ENCODE data around the gene HEMGN. TPM values are rescaled to one million over a fixed set of nuclear protein-coding genes. Genes with fewer than 3 reads are reported as not detected.

The HEMGN gene
- total and polyA plus RNA-seq, 2 of the 13 experiments (the other 11 are each of a cell fraction or from before 2014, with no cell fraction given): not detected

DNA sequence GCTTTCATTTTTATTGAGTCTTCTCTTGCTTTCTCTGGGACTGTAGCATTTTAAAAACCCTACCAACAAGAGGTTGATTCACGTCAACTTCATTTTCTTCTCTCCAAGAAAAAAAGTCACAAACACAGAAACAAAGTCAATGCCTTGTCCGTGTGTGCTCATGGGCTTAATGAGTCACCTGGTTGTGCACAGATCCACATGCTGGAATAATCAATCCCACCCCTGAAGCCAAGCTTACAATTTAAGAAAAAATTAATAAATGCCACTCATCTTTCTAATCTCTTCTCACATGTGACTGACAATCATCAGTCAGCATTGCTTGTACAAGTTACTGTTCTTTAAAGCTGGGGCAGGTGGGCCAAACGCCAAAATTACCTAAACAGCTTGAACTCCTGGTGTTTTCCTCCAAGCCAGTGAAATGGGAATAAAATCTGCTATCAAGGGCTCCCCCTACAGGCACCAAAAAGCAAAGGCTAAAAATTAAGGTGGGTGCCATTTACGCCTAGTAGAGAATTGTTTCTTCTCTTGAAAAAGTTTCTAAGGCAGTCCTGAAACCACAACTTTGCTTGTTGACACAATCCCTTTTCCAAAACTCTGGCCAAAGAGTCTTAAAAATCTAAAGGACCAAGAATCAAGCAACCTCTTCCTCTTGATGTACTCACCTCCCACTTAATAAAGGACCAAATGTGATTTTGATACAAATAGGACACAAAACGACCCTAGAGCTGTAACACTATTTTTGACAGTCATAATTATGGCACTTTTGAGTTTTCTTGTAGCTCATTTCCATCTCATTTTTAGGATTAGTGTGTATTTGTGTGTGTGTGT, 37.0 kb downstream of the HEMGN start (continued):
- TF ChIP-seq SOX6 (IDR thresholded peaks at IDR 0.05) (no peak), SOX6 (CRISPR knock-in tag; IDR thresholded peaks at IDR 0.05) (no peak), ZNF83 (CRISPR knock-in tag; IDR thresholded peaks at IDR 0.05; ENCODE audit: borderline replicate concordance) (no peak), ZNF629 (CRISPR knock-in tag; conservative IDR thresholded peaks at IDR 0.05) (peak; percentile 79), ZNF703 (CRISPR knock-in tag; IDR thresholded peaks at IDR 0.05; ENCODE audit: borderline replicate concordance) (no peak)

DNA sequence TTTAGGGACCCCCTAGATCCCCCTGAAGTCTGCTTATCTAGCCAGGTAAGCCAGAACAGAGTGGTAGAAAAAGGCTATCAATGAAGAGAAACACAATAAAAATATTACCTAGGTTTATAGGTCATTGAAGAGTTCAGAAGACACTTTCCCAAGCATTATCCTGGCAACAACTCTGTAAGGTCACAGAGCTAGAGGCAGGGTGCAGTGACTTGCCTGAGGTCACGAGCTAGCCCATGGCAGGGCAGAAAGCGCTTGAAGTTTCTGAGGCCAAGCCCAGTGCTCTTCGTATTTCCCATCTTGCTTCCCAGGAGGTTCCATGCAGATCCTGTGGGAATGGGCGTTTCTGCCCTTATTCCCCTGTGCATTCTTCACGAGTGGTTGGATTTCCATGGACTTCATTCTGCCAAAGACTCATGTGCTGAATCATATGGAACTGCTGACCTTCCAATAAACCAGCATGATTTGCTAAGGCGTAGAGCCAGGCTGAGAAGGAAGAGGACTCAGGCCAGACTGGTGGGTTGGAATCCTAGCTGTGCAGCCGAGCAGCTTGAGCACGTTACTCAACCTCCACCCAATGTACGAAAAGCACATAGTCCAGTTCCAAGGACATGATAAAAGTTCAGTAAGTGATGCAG, 37.8 kb downstream of the HEMGN start:
- CTCF ChIA-PET (ENCODE audit: low intra/inter-chr PET ratio, low total read pairs): interaction anchor here (1.1 to 1.8 kb wide), 2 partner anchors 10 to 189 kb away, joined by 4 to 22 read pairs; no protein-coding TSS in a partner anchor
- Histone ChIP-seq H2AFZ (ENCODE audit: low read length) (no peak overlapping the region), H3K9ac (ENCODE audit: insufficient read depth, low read depth, low read length) (no peak overlapping the region), H3K9me3 (ENCODE audit: low read length) (no peaks in the 10 kb centered on the region), H3K4me1 (ENCODE audit: insufficient read depth, low read length) (peaks cover 8% of the 10 kb centered on the region), H3K27me3 (ENCODE audit: control insufficient read depth in 1 of 2, insufficient read depth in 2 of 2, low read length in 2 of 2) (no peaks in the 10 kb centered on the region), H3K79me2 (ENCODE audit: insufficient read depth, low read length) (no peaks in the 10 kb centered on the region), H3K4me2 (ENCODE audit: low read depth, low read length) (no peak overlapping the region), H3K4me3 (replicated peaks in 1 of 3; ENCODE audit: insufficient read depth in 1 of 3, low read depth in 2 of 3, low read length in 3 of 3) (no peak overlapping the region), H3K36me3 (replicated peaks in 1 of 2; ENCODE audit: control insufficient read depth in 1 of 2, insufficient read depth in 2 of 2, low read length in 2 of 2) (peaks cover 6% of the 10 kb centered on the region in 2 experiments; a peak in 4 of 5 replicates), H3K27ac (ENCODE audit: extremely low read length, insufficient read depth, low read length) (peak overlapping the region; percentile 7), H4K20me1 (ENCODE audit: insufficient read depth, low read length) (no peaks in the 10 kb centered on the region)
- FAIRE-seq (no peak), DNase-seq (ENCODE audit: low spot score) (no peak), ATAC-seq (peak; percentile 67)
- intact Hi-C loops (cut with micrococcal nuclease; ENCODE audit: unreplicated experiment) (no loop called here), in situ Hi-C loops (cut with HindIII; ENCODE audit: extremely low pct_ligation_motif_present, low pct_unique_long_range_greater_than_20kb) (no loop called here)
- POLR2A ChIA-PET: interaction anchor here (1.4 kb wide), 1 partner anchor 22 kb away, joined by 5 read pairs; the partner anchor contains the start of gene TRMO
- no TSS peak for BruUV-seq (replicated peaks)
- 88% methylated on average over 9 of the region's 9 CpGs for WGBS (ENCODE audit: low lambda C conversion rate)
- TF ChIP-seq, protein P1, sequence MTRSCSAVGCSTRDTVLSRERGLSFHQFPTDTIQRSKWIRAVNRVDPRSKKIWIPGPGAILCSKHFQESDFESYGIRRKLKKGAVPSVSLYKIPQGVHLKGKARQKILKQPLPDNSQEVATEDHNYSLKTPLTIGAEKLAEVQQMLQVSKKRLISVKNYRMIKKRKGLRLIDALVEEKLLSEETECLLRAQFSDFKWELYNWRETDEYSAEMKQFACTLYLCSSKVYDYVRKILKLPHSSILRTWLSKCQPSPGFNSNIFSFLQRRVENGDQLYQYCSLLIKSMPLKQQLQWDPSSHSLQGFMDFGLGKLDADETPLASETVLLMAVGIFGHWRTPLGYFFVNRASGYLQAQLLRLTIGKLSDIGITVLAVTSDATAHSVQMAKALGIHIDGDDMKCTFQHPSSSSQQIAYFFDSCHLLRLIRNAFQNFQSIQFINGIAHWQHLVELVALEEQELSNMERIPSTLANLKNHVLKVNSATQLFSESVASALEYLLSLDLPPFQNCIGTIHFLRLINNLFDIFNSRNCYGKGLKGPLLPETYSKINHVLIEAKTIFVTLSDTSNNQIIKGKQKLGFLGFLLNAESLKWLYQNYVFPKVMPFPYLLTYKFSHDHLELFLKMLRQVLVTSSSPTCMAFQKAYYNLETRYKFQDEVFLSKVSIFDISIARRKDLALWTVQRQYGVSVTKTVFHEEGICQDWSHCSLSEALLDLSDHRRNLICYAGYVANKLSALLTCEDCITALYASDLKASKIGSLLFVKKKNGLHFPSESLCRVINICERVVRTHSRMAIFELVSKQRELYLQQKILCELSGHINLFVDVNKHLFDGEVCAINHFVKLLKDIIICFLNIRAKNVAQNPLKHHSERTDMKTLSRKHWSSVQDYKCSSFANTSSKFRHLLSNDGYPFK (CRISPR knock-in tag; IDR thresholded peaks at IDR 0.05; ENCODE audit: borderline replicate concordance): no peak
- TF ChIP-seq ZNF382 (CRISPR knock-in tag; IDR thresholded peaks at IDR 0.05; ENCODE audit: borderline replicate concordance) (no peak), HDAC2 (CRISPR knock-in tag; IDR thresholded peaks at IDR 0.05) (no peak), NFYC (CRISPR knock-in tag; IDR thresholded peaks at IDR 0.05) (no peak), EEA1 (CRISPR knock-in tag; IDR thresholded peaks at IDR 0.05; ENCODE audit: borderline replicate concordance) (no peak)
- TF ChIP-seq, protein P2, sequence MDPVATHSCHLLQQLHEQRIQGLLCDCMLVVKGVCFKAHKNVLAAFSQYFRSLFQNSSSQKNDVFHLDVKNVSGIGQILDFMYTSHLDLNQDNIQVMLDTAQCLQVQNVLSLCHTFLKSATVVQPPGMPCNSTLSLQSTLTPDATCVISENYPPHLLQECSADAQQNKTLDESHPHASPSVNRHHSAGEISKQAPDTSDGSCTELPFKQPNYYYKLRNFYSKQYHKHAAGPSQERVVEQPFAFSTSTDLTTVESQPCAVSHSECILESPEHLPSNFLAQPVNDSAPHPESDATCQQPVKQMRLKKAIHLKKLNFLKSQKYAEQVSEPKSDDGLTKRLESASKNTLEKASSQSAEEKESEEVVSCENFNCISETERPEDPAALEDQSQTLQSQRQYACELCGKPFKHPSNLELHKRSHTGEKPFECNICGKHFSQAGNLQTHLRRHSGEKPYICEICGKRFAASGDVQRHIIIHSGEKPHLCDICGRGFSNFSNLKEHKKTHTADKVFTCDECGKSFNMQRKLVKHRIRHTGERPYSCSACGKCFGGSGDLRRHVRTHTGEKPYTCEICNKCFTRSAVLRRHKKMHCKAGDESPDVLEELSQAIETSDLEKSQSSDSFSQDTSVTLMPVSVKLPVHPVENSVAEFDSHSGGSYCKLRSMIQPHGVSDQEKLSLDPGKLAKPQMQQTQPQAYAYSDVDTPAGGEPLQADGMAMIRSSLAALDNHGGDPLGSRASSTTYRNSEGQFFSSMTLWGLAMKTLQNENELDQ (CRISPR knock-in tag; IDR thresholded peaks at IDR 0.05; ENCODE audit: borderline replicate concordance): no peak
